ENCODE results near the gene SRM. TPM values are rescaled to one million over a fixed set of nuclear protein-coding genes. Genes with fewer than 3 reads are reported as not detected.
A peak's percentile ranks its signal among the peaks of the same experiment; 100 is the strongest.

Gene SRM
- polyA plus RNA-seq, 3 donors, result 23.2 to 43.2 (median 37.6) TPM

GRCh38 chr1:11058026-11058425 is 1.8 kb downstream of the SRM start:
- H3K9ac ChIP-seq (ENCODE audit: insufficient read depth, low read length, poor library complexity, severe bottlenecking), result no peak overlapping the region
- TF ChIP-seq CTCF (IDR thresholded peaks at IDR 0.05), result no peak
- H3K9me3 Mint-ChIP-seq, result peaks cover 0 to 3% (median 0%) of the 10 kb centered on the region in 7 donors
- H2AFZ ChIP-seq (ENCODE audit: insufficient read depth, low read depth, low read length, poor library complexity, severe bottlenecking), result no peak overlapping the region
- H3K4me3 Mint-ChIP-seq, result peak overlapping the region in 1 of 2 donors; percentile 47
- H3K4me1 ChIP-seq (ENCODE audit: control insufficient read depth in 1 of 2, insufficient read depth in 2 of 2, low read length in 2 of 2), result peaks cover 16 to 24% of the 10 kb centered on the region in 2 donors
- H4K20me1 ChIP-seq (ENCODE audit: insufficient read depth, low read length), result no peaks in the 10 kb centered on the region
- no peak for DNase-seq
- peaks cover 12 to 32% of the 10 kb centered on the region in 2 donors for H3K36me3 ChIP-seq (replicated peaks in 1 of 2; ENCODE audit: control insufficient read depth in 1 of 2, insufficient read depth in 2 of 2, low read length in 2 of 2)
- H3K9me3 ChIP-seq (replicated peaks in 1 of 2; ENCODE audit: control insufficient read depth in 1 of 2, insufficient read depth in 1 of 2, low read length in 2 of 2), result no peaks in the 10 kb centered on the region
- no peaks in the 10 kb centered on the region for H3K27me3 ChIP-seq (ENCODE audit: control insufficient read depth in 2 of 2, insufficient read depth in 2 of 2, low read length in 2 of 2)
- peaks cover 12% of the 10 kb centered on the region for H3K79me2 ChIP-seq (ENCODE audit: insufficient read depth, low read length)
- H3K4me3 ChIP-seq (replicated peaks in 1 of 3; ENCODE audit: low read depth in 2 of 3, low read length in 3 of 3), result no peak overlapping the region
- H3K27ac ChIP-seq (ENCODE audit: low read depth in 1 of 2, low read length in 2 of 2), result no peak overlapping the region
- peaks cover 20 to 43% of the 10 kb centered on the region in 2 donors for H3K36me3 Mint-ChIP-seq
- peak overlapping the region in 1 of 7 donors; percentile 26 for H3K27ac Mint-ChIP-seq
- H3K4me2 ChIP-seq (replicated peaks; ENCODE audit: extremely low read depth, low read length, poor library complexity, severe bottlenecking), result no peak overlapping the region
- intact Hi-C loops (cut with micrococcal nuclease), result loop anchor here in 1 of 2 donors (2.0 kb wide), 1 partner anchor 43 kb away; no protein-coding TSS in a partner anchor
- WGBS (ENCODE audit: insufficient coverage), result 98% methylated on average over 14 of the region's 14 CpGs
- peaks cover 0 to 2% (median 2%) of the 10 kb centered on the region in 3 donors for H3K27me3 Mint-ChIP-seq (ENCODE audit: low read depth in 3 of 3)
- peaks cover 22% of the 10 kb centered on the region for H3K4me1 Mint-ChIP-seq

- no peaks in the 10 kb centered on the region for H3K27me3 ChIP-seq (ENCODE audit: control insufficient read depth in 2 of 2, insufficient read depth in 2 of 2, low read length in 2 of 2)
- DNase-seq, result no peak
- peaks cover 20 to 40% of the 10 kb centered on the region in 2 donors for H3K36me3 Mint-ChIP-seq
- no peak overlapping the region for H3K9ac ChIP-seq (ENCODE audit: insufficient read depth, low read length, poor library complexity, severe bottlenecking)
- H4K20me1 ChIP-seq (ENCODE audit: insufficient read depth, low read length), result no peaks in the 10 kb centered on the region
- no peak overlapping the region for H3K4me2 ChIP-seq (replicated peaks; ENCODE audit: extremely low read depth, low read length, poor library complexity, severe bottlenecking)
- intact Hi-C loops (cut with micrococcal nuclease), result no loop called here
- H3K4me3 Mint-ChIP-seq, result no peak overlapping the region
- H3K4me3 ChIP-seq (replicated peaks in 1 of 3; ENCODE audit: low read depth in 2 of 3, low read length in 3 of 3), result no peak overlapping the region
- H3K27me3 Mint-ChIP-seq (ENCODE audit: low read depth in 3 of 3), result peaks cover 0 to 5% (median 4%) of the 10 kb centered on the region in 3 donors
- H3K27ac Mint-ChIP-seq, result peak overlapping the region in 1 of 7 donors; percentile 46
- H3K9me3 ChIP-seq (replicated peaks in 1 of 2; ENCODE audit: control insufficient read depth in 1 of 2, insufficient read depth in 1 of 2, low read length in 2 of 2), result no peaks in the 10 kb centered on the region
- peaks cover 28% of the 10 kb centered on the region for H3K4me1 Mint-ChIP-seq
- H3K79me2 ChIP-seq (ENCODE audit: insufficient read depth, low read length), result peaks cover 12% of the 10 kb centered on the region
- 94% methylated on average over 3 of the region's 8 CpGs for WGBS (ENCODE audit: insufficient coverage)
- no peak for TF ChIP-seq CTCF (IDR thresholded peaks at IDR 0.05)
- H3K9me3 Mint-ChIP-seq, result peaks cover 0 to 3% (median 0%) of the 10 kb centered on the region in 7 donors
- no peak overlapping the region for H3K27ac ChIP-seq (ENCODE audit: low read depth in 1 of 2, low read length in 2 of 2)
- peaks cover 16 to 29% of the 10 kb centered on the region in 2 donors for H3K4me1 ChIP-seq (ENCODE audit: control insufficient read depth in 1 of 2, insufficient read depth in 2 of 2, low read length in 2 of 2)
- H2AFZ ChIP-seq (ENCODE audit: insufficient read depth, low read depth, low read length, poor library complexity, severe bottlenecking), result no peak overlapping the region
- H3K36me3 ChIP-seq (replicated peaks in 1 of 2; ENCODE audit: control insufficient read depth in 1 of 2, insufficient read depth in 2 of 2, low read length in 2 of 2), result peaks cover 12 to 32% of the 10 kb centered on the region in 2 donors
These were observed 2.3 kb downstream of the SRM start for GRCh38 chr1:11057477-11057876.

Data from CD14-positive monocyte (primary cell).